GM21576 (cell line): ENCODE measurements around the gene CACNG7.

Experiments
- ATAC-seq: cut with Tn5 transposase; IDR thresholded peaks from one replicate; pipeline ENCODE4 v1.9.1; 2021; ENCODE audit warnings: mild to moderate bottlenecking, moderate library complexity; ENCODE audit not compliant: unreplicated experiment

The CACNG7 gene

GRCh38 chr19:53878776-53879139 lies 30.3 kb upstream of the CACNG7 start:
- ATAC-seq = no peak

GRCh38 chr19:53879140-53880081 lies 29.7 kb upstream of the CACNG7 start:
- peak; percentile 68 for ATAC-seq

- ATAC-seq = no peak
Observed at GRCh38 chr19:53880711-53881481, 28.2 kb upstream of the CACNG7 start.

- no peak for ATAC-seq
Observed at GRCh38 chr19:53881482-53882390, 27.3 kb upstream of the CACNG7 start, which contains the start of gene PRKCG. Gene PRKCG (plus strand): TSS chr19:53882197. CDS start chr19:53882495, 298 bp downstream.

DNA sequence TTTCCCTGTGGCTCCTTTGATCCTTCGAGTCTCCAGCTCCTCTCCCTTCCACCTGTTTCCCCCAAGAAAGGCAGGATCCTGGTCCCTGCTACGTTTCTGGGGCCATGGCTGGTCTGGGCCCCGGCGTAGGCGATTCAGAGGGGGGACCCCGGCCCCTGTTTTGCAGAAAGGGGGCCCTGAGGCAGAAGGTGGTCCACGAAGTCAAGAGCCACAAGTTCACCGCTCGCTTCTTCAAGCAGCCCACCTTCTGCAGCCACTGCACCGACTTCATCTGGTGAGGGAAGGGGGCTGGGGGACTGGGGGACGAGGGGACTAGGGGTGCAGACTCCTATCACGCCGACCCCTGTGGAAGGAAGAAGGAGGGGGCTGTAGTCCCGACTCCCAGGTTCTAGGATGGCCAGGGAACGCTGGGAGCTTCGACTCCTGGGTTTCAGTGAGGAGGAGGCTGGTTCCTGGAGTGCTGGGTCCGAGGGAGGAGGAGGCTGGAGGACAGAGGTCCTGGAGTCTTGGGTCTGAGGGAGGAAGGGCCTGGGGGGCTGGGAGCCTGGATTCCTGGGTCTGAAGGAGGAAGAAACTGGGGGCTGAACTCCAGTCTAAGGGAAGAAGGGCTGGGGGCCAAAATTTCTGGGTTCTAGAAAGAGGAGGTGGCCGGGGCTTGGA lies 26.6 kb upstream of the CACNG7 start:
- ATAC-seq = no peak

DNA sequence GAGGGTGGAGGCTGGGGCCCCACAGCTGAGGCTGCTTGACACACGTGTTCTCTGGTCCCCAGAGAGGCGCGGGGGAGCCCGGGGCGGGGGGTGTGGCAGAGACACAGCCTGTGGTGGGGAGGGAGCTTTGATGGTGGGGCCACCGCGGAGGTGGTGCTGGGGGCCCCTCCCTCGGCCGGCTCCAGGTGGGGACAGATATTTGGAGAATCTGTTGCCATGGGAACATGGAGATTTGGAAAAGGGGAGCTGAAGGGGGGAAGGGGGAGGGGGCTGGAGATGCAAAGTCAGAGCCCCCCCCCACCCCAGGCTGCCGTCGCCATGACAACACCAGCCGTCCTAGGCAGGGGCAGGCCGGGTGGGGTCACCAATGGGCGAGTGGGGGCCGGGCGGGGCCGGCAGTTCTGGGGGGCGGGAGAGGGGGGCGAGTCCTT lies 25.8 kb upstream of the CACNG7 start:
- no peak for ATAC-seq

GRCh38 chr19:53883741-53884140 lies 25.3 kb upstream of the CACNG7 start:
- ATAC-seq = no peak

GRCh38 chr19:53884256-53884655 lies 24.8 kb upstream of the CACNG7 start:
- ATAC-seq = no peak

- no peak for ATAC-seq
Observed at GRCh38 chr19:53885036-53885435, 24.0 kb upstream of the CACNG7 start.

DNA sequence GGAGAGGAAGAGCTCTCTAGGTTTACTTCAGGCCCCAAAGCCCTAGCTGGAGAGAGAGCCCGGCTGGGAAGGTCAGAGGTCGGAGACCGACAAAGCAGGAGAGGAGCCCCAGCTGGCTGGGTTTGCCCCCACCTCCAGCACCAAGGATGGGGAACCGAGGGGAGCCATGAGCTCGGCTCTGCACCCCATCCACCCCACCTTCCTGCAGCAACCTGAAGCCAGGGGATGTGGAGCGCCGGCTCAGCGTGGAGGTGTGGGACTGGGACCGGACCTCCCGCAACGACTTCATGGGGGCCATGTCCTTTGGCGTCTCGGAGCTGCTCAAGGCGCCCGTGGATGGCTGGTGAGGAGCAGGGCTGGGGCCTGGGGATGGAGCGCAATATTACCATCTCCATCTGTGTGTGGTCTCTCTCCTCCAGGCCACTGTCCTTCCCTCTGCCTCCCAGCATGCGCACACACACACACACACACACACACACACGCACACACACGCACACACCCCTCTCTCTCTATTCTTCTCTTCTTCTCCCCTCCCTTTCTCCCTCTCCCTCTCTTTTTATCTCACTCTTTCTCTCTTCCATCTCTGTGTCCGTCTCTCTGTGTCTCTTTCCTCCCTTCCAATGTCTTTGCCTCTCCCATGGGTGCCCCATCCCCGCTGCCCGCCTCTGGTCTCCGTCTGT lies 16.6 kb upstream of the CACNG7 start:
- no peak for ATAC-seq

GRCh38 chr19:53892981-53893325 lies 16.1 kb upstream of the CACNG7 start:
- no peak for ATAC-seq

DNA sequence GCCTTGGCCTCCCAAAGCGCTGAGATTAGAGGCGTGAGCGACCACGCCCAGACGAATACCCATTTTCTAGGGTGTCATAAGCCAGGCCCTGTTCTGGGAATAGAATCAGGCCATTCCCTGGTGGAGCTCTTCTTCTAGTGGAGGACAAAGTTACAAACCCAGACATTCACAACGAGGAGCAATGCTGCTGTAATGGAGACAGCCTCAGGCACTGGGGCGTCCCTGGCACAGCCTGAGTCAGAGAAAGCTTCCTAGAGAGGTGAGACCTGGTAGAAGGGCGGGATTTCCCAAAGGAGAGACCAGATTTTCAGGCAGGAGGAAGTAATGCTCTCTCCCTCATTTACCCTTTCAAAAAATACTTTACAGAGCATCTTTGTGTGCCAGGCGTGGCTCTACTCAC lies 14.4 kb upstream of the CACNG7 start:
- ATAC-seq = no peak

GRCh38 chr19:53896682-53897081 lies 12.4 kb upstream of the CACNG7 start:
- no peak for ATAC-seq

DNA sequence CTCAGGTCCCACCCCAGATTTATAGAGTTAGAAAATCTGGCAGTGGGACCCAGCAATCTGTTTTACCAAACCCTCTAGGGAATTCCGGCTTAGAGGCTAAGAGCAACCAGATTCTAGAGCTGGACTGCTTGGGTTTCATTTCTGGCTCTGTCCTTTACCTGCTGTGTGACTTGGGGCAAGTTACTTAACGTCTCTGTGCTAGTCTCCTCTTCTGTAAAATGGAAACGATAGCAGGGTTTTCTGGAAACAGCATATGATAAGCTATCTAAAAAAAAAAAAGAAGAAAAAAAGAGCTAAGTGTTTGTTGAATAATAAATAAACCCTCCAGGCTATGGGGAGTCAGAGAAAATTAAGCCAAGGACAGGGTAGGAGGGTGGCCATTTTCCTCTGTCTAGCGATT lies 11.6 kb upstream of the CACNG7 start:
- no peak for ATAC-seq

GRCh38 chr19:53898166-53898565 lies 10.9 kb upstream of the CACNG7 start:
- ATAC-seq = no peak

- no peak for ATAC-seq
Observed at GRCh38 chr19:53898636-53899341, 10.3 kb upstream of the CACNG7 start.

GRCh38 chr19:53900191-53900860 lies 8.8 kb upstream of the CACNG7 start:
- ATAC-seq = no peak

- ATAC-seq = no peak
Observed at GRCh38 chr19:53903055-53903680, 5.9 kb upstream of the CACNG7 start.
